Right lobe of liver (tissue), 4 donors: ENCODE data around the gene CASZ1.

Experiments
- CTCF ChIP-seq, 4 donors: fragments of 200-600 bp in 3 of 4; fragments of 450-650 bp in 1 of 4; IDR thresholded peaks; one replicate each; pipeline versions ENCODE4 v1.5.1 to v1.8.0; 2016 to 2022; ENCODE audit warnings: antibody characterized with exemption in 4 of 4, mild to moderate bottlenecking in 2 of 4
- POLR2A ChIP-seq: fragments of 450-650 bp; IDR thresholded peaks from one replicate; pipeline ENCODE4 v1.6.1; 2017; ENCODE audit warnings: antibody characterized with exemption, mild to moderate bottlenecking
- donor health status: DM: no; HTN: no; CAD: no.
- donor health status: DM: no; HTN: no; CAD: no.
- donor health status: DM: no; HTN: yes; CAD: no.

DNA sequence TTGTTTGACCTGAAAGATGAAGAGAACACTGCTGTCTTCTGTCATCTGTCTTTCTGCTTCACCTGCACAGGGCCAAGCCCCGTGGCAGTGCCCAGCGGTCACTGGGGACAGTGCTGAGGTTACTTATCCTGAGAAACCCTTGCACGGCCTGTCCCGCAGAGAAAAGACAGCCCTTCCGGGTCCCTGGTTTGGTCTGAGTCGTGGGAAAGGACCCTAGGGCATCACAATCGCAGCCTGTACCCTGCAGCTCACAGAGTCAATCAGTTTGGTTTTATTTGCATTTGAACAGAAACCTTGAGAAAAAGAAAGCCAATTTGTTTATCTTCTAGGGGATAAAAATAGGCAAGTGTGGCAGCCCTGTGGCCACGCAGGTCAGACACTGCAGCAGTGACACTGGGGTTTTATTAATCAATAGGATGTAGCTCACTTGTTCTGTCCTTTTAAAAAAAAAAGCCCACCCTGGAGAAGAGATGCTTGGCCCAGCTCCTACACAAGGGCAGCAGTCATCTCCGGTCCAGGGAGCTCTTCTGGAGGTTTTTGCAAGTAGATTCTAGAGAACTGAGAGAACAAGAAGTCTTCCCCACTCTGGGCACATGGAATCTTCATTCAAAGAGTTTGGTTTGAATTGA lies 201.7 kb downstream of the CASZ1 start:
- TF ChIP-seq CTCF (IDR thresholded peaks at IDR 0.05): no peak
- no peak for TF ChIP-seq POLR2A
